HFF-Myc (cell line): ENCODE data around the gene NCAPD3.

Experiments used
- DNase-seq: peaks from one replicate; pipeline ENCODE4 v3.0.0-alpha.2; 2011; ENCODE audit warnings: low read depth; ENCODE audit errors: extremely low read depth
- H3K4me3 ChIP-seq: replicated peaks from 2 replicates; pipeline ENCODE4 v1.5.1; 2011; ENCODE audit warnings: low read depth, mild to moderate bottlenecking, control low read depth, low read length
- TF ChIP-seq, protein P1 (sequence below): IDR thresholded peaks from 2 replicates; pipeline ENCODE4 v1.5.1; 2012; ENCODE audit warnings: mild to moderate bottlenecking, low read depth, low read length, control low read depth; ENCODE audit errors: missing control alignments

The NCAPD3 gene

DNA sequence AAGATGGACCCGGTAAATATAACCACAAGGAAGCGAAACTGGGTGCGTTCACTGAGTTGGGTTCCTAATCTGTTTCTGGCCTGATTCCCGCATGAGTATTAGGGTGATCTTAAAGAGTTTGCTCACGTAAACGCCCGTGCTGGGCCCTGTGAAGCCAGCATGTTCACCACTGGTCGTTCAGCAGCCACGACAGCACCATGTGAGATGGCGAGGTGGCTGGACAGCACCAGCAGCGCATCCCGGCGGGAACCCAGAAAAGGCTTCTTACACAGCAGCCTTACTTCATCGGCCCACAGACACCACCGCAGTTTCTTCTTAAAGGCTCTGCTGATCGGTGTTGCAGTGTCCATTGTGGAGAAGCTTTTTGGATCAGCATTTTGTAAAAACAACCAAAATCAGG, 74.4 kb downstream of the NCAPD3 start:
- no peak for DNase-seq
- TF ChIP-seq, protein P1, sequence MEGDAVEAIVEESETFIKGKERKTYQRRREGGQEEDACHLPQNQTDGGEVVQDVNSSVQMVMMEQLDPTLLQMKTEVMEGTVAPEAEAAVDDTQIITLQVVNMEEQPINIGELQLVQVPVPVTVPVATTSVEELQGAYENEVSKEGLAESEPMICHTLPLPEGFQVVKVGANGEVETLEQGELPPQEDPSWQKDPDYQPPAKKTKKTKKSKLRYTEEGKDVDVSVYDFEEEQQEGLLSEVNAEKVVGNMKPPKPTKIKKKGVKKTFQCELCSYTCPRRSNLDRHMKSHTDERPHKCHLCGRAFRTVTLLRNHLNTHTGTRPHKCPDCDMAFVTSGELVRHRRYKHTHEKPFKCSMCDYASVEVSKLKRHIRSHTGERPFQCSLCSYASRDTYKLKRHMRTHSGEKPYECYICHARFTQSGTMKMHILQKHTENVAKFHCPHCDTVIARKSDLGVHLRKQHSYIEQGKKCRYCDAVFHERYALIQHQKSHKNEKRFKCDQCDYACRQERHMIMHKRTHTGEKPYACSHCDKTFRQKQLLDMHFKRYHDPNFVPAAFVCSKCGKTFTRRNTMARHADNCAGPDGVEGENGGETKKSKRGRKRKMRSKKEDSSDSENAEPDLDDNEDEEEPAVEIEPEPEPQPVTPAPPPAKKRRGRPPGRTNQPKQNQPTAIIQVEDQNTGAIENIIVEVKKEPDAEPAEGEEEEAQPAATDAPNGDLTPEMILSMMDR = no peak
- no peak overlapping the region for H3K4me3 ChIP-seq

DNA sequence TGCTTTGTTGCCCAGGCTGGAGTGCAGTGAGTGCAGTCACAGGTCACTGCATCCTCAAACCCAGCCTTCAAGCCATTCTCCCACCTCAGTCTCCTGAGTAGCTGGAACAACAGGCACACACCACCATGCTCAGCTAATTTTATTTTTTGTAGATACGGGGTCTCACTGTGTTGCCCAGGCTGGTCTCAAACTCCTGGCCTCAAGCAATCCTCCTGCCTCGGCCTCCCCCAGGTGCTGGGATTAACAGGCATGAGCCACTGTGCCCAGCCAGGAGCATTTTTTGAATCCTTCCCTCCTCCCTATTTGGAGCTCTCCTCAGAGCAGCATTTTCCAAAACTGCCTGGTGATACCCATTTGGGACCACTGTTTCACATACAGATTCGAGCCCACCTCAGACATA, 77.2 kb downstream of the NCAPD3 start:
- TF ChIP-seq, protein P1 = no peak
- H3K4me3 ChIP-seq = no peak overlapping the region
- DNase-seq = no peak

DNA sequence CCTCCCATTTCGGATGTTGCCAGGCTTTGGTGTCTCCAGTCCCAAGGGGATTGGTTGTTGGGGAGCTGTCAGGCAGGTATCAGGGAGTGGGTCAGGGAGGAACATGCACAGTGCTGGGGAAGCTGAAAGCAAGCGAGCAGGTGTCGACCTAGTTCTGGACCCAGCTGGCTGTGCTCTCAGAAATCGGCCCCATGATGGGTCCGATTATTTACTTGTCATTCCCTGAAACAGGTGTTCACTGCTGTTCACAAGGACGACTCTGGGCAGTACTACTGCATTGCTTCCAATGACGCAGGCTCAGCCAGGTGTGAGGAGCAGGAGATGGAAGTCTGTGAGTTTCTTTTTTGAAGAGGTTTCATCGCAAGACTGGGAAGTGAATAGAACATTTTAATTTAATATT, 78.1 kb downstream of the NCAPD3 start:
- no peak overlapping the region for H3K4me3 ChIP-seq
- TF ChIP-seq, protein P1 = no peak
- no peak for DNase-seq

DNA sequence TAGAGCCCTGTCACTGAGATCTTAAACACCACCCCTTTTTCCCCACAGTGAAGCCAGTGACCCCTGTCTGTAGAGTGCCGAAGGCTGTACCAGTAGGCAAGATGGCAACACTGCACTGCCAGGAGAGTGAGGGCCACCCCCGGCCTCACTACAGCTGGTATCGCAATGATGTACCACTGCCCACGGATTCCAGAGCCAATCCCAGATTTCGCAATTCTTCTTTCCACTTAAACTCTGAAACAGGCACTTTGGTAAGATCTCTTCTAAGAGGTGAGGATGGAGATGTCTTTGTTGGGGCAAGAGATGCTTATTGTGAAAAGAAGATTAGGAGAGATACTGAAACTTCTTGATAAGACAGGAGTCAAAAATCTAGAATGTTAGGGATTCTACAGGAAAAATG, 79.0 kb downstream of the NCAPD3 start:
- no peak overlapping the region for H3K4me3 ChIP-seq
- no peak for DNase-seq
- TF ChIP-seq, protein P1 = no peak

DNA sequence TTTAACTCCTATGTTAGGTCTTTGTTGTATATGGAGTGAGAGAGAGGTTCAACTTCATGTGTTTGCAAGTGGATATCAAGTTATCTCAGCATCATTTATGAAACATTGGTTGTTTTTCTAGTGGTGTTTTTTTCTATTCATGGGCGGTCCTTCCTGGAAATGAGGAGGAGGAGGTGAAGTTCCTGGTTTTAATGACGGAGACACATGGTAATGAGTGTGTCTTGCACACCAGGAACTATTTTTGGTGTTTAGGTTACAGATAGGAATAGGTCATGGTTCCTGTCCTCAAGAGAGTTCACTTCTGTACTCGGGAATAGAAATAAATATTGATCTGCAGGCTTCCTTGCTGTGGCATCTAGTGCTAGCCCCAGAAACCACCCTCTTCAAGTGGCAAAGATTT, 80.0 kb downstream of the NCAPD3 start:
- TF ChIP-seq, protein P1 = no peak
- no peak for DNase-seq
- no peak overlapping the region for H3K4me3 ChIP-seq

DNA sequence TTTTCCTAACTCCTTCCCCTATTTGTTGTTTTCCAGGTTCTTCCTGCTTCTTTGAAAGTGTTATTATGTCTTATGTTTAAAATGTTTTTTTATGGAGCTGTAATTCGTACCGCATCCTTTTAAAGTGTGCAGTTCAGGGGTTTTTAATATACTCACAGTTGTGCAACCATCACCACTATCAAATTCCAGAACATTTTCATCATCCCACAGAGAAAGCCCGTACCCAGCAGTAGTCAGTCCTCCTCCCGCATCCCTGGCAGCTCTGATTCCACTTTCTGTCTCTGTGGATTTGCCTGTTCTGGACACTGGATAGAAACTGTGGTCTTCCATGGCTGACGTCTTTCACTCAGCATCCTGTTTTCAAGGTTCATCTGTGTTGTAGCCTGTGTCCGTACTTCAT, 81.2 kb downstream of the NCAPD3 start:
- no peak for DNase-seq
- no peak overlapping the region for H3K4me3 ChIP-seq
- TF ChIP-seq, protein P1 = no peak

DNA sequence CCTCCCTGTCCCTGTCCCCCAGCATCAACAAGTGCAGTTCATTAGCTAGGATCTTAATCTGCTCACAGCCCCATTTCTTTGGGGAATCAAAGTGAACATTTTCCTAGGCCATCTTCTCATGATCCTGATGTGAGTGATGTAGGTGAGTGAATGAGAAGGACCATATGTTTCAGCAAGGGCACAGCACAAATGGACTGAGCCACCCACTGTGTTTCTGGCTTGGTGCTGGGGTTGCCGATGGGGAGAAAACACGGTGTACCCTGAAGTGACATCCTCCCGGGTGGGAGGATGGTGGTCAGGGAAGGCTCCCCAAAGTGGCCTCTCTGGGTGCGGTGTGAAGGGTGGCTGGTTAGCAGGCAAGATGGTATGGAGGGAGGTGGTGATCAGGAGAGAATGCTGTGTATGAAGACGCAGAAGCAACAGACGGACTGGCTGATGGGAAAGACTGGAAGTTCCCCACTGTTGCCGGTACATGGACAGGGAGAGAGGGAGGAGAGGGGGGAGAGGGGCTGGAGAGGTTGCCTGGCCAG, 82.7 kb downstream of the NCAPD3 start:
- no peak for DNase-seq
- H3K4me3 ChIP-seq = no peak overlapping the region
- TF ChIP-seq, protein P1 = no peak
